ENCODE data around the gene TFDP1.
"Not testable (repeated sequence)": the region's sequence is repeated elsewhere in the genome, so short reads cannot be mapped to it uniquely, and the experiment has no call there.

The TFDP1 gene

GRCh38 chr13:113623491-113624234 is 39.1 kb downstream of the TFDP1 start:
- no peak for TF ChIP-seq CTCF (IDR thresholded peaks at IDR 0.05)

GRCh38 chr13:113624235-113624587 is 39.7 kb downstream of the TFDP1 start:
- TF ChIP-seq CTCF (IDR thresholded peaks at IDR 0.05): no peak
- no peak overlapping the region for H3K27ac ChIP-seq
- DNase-seq (ENCODE audit: low spot score): no peak
- no peak overlapping the region for H3K4me3 ChIP-seq

More at GRCh38 chr13:113623491-113624234, 39.1 kb downstream of the TFDP1 start:
- Histone ChIP-seq H3K4me3 (no peak overlapping the region), H3K27ac (no peak overlapping the region)
- DNase-seq (ENCODE audit: low spot score): no peak

GRCh38 chr13:113624640-113625304 is 40.2 kb downstream of the TFDP1 start:
- not testable (repeated sequence) for H3K27ac ChIP-seq; H3K4me3 ChIP-seq; DNase-seq (ENCODE audit: low spot score)

- Histone ChIP-seq H3K27ac (no peak overlapping the region), H3K4me3 (no peak overlapping the region)
- no peak for TF ChIP-seq CTCF (IDR thresholded peaks at IDR 0.05)
- DNase-seq (ENCODE audit: low spot score): no peak
These were observed 41.6 kb downstream of the TFDP1 start for GRCh38 chr13:113625965-113626721.

- H3K27ac ChIP-seq: no peak overlapping the region
- TF ChIP-seq CTCF (IDR thresholded peaks at IDR 0.05): no peak
- no peak overlapping the region for H3K4me3 ChIP-seq
- no peak for DNase-seq (ENCODE audit: low spot score)
These were observed 42.6 kb downstream of the TFDP1 start for GRCh38 chr13:113627136-113627535.

GRCh38 chr13:113628291-113629270 is 44.0 kb downstream of the TFDP1 start:
- TF ChIP-seq CTCF (IDR thresholded peaks at IDR 0.05): no peak
- no peak for DNase-seq (ENCODE audit: low spot score)

More at GRCh38 chr13:113628291-113629270, 44.0 kb downstream of the TFDP1 start:
- no peak overlapping the region for H3K27ac ChIP-seq
- H3K4me3 ChIP-seq: no peak overlapping the region
